ENCODE data around the gene ATR.

The ATR gene

GRCh38 chr3:142542054-142542453 lies 36.5 kb downstream of the ATR start:
- in situ Hi-C loops (cut with HindIII; ENCODE audit: low pct_unique_long_range_greater_than_20kb, low sequenced_read_pairs): no loop called here
- no peak for TF ChIP-seq JUND (IDR thresholded peaks at IDR 0.05; ENCODE audit: low read depth)
- no peak for DNase-seq (ENCODE audit: low read depth in 1 of 2, low spot score in 1 of 2)

- no peak for DNase-seq (ENCODE audit: low read depth in 1 of 2, low spot score in 1 of 2)
- in situ Hi-C loops (cut with HindIII; ENCODE audit: low pct_unique_long_range_greater_than_20kb, low sequenced_read_pairs): no loop called here
- TF ChIP-seq JUND (IDR thresholded peaks at IDR 0.05; ENCODE audit: low read depth): no peak
Observed at GRCh38 chr3:142536519-142536918, 42.0 kb downstream of the ATR start.

- DNase-seq (ENCODE audit: low read depth in 1 of 2, low spot score in 1 of 2): no peak
- in situ Hi-C loops (cut with HindIII; ENCODE audit: low pct_unique_long_range_greater_than_20kb, low sequenced_read_pairs): no loop called here
- no peak for TF ChIP-seq JUND (IDR thresholded peaks at IDR 0.05; ENCODE audit: low read depth)
Observed at GRCh38 chr3:142534543-142534942, 44.0 kb downstream of the ATR start.

GRCh38 chr3:142530296-142530695 lies 48.2 kb downstream of the ATR start:
- no peak for DNase-seq (ENCODE audit: low read depth in 1 of 2, low spot score in 1 of 2)
- in situ Hi-C loops (cut with HindIII; ENCODE audit: low pct_unique_long_range_greater_than_20kb, low sequenced_read_pairs): no loop called here
- TF ChIP-seq JUND (IDR thresholded peaks at IDR 0.05; ENCODE audit: low read depth): no peak

GRCh38 chr3:142523921-142524566 lies 54.5 kb downstream of the ATR start:
- TF ChIP-seq JUND (IDR thresholded peaks at IDR 0.05; ENCODE audit: low read depth): no peak
- in situ Hi-C loops (cut with HindIII; ENCODE audit: low pct_unique_long_range_greater_than_20kb, low sequenced_read_pairs): no loop called here
- DNase-seq (ENCODE audit: low read depth in 1 of 2, low spot score in 1 of 2): no peak

- in situ Hi-C loops (cut with HindIII; ENCODE audit: low pct_unique_long_range_greater_than_20kb, low sequenced_read_pairs): no loop called here
- no peak for DNase-seq (ENCODE audit: low read depth in 1 of 2, low spot score in 1 of 2)
Observed at GRCh38 chr3:142509079-142509478, 69.5 kb downstream of the ATR start.

GRCh38 chr3:142507241-142507640 lies 71.3 kb downstream of the ATR start:
- DNase-seq (ENCODE audit: low read depth in 1 of 2, low spot score in 1 of 2): no peak
- TF ChIP-seq JUND (IDR thresholded peaks at IDR 0.05; ENCODE audit: low read depth): no peak
- in situ Hi-C loops (cut with HindIII; ENCODE audit: low pct_unique_long_range_greater_than_20kb, low sequenced_read_pairs): no loop called here

More at GRCh38 chr3:142509079-142509478, 69.5 kb downstream of the ATR start:
- no peak for TF ChIP-seq JUND (IDR thresholded peaks at IDR 0.05; ENCODE audit: low read depth)

GRCh38 chr3:142502187-142502985 lies 76.1 kb downstream of the ATR start:
- in situ Hi-C loops (cut with HindIII; ENCODE audit: low pct_unique_long_range_greater_than_20kb, low sequenced_read_pairs): no loop called here
- peak in 1 of 2 experiments; percentile 19 for DNase-seq (ENCODE audit: low read depth in 1 of 2, low spot score in 1 of 2)
- TF ChIP-seq JUND (IDR thresholded peaks at IDR 0.05; ENCODE audit: low read depth): no peak

- no peak for TF ChIP-seq JUND (IDR thresholded peaks at IDR 0.05; ENCODE audit: low read depth)
Observed at GRCh38 chr3:142501004-142501926, 77.3 kb downstream of the ATR start.

GRCh38 chr3:142500211-142500610 lies 78.3 kb downstream of the ATR start:
- TF ChIP-seq JUND (IDR thresholded peaks at IDR 0.05; ENCODE audit: low read depth): no peak
- in situ Hi-C loops (cut with HindIII; ENCODE audit: low pct_unique_long_range_greater_than_20kb, low sequenced_read_pairs): no loop called here
- DNase-seq (ENCODE audit: low read depth in 1 of 2, low spot score in 1 of 2): no peak

More at GRCh38 chr3:142501004-142501926, 77.3 kb downstream of the ATR start:
- no peak for DNase-seq (ENCODE audit: low read depth in 1 of 2, low spot score in 1 of 2)
- in situ Hi-C loops (cut with HindIII; ENCODE audit: low pct_unique_long_range_greater_than_20kb, low sequenced_read_pairs): no loop called here

- DNase-seq (ENCODE audit: low read depth in 1 of 2, low spot score in 1 of 2): no peak
- TF ChIP-seq JUND (IDR thresholded peaks at IDR 0.05; ENCODE audit: low read depth): no peak
- in situ Hi-C loops (cut with HindIII; ENCODE audit: low pct_unique_long_range_greater_than_20kb, low sequenced_read_pairs): no loop called here
Observed at GRCh38 chr3:142498397-142499180, 79.9 kb downstream of the ATR start.

GRCh38 chr3:142497729-142498128 lies 80.8 kb downstream of the ATR start:
- in situ Hi-C loops (cut with HindIII; ENCODE audit: low pct_unique_long_range_greater_than_20kb, low sequenced_read_pairs): no loop called here
- no peak for TF ChIP-seq JUND (IDR thresholded peaks at IDR 0.05; ENCODE audit: low read depth)
- no peak for DNase-seq (ENCODE audit: low read depth in 1 of 2, low spot score in 1 of 2)

Data from T47D (cell line).